PC-3 (cell line): Measurements from ENCODE around the gene KISS1. TPM values are rescaled to one million over a fixed set of nuclear protein-coding genes. Genes with fewer than 3 reads are reported as not detected.
"Not testable (repeated sequence)": the region's sequence is repeated elsewhere in the genome, so short reads cannot be mapped to it uniquely, and the experiment has no call there.

Source experiments
- ATAC-seq: fragments of 200-7000 bp; cut with Tn5 transposase; 2 replicates; pipeline ENCODE4 v1.9.1; 2020; ENCODE audit warnings: mild to moderate bottlenecking, moderate library complexity
- BruUV-seq: library from RNA; stranded (reverse); fragments of 400-500 nt; replicated peaks from 2 replicates; lab custom pipeline; 2021; lab: Mats Ljungman, UMichigan
- CTCF ChIA-PET: fragments of 300-600 bp; sonication (Branson Sonifier 250); formaldehyde crosslinking; loops from one replicate; lab custom pipeline; 2022; ENCODE audit warnings: antibody characterized with exemption; lab: Charles Lee
- POLR2A ChIA-PET: fragments of 300-600 bp; sonication (Branson Sonifier 250); formaldehyde crosslinking; loops from one replicate; lab custom pipeline; 2022; ENCODE audit warnings: antibody characterized with exemption; ENCODE audit not compliant: unreplicated experiment; lab: Charles Lee
- DNase-seq: peaks from one replicate; pipeline ENCODE4 v3.0.0-alpha.2; 2015
- H2AFZ ChIP-seq: fragments of 300-600 bp; sonication (generic); 2 replicates; pipeline ENCODE4 v1.6.0; 2016; ENCODE audit warnings: antibody characterized with exemption, low read length
- H3F3A ChIP-seq: fragments of 300-600 bp; sonication (generic); one replicate; pipeline ENCODE4 v1.6.0; 2017; ENCODE audit warnings: antibody characterized with exemption, low read length, control low read depth, mild to moderate bottlenecking; ENCODE audit not compliant: unreplicated experiment
- H3K27ac ChIP-seq: fragments of 300-600 bp; sonication (generic); 2 replicates; pipeline ENCODE4 v1.5.1; 2016; ENCODE audit warnings: mild to moderate bottlenecking, low read length
- H3K27me3 ChIP-seq: fragments of 300-600 bp; sonication (generic); 2 replicates; pipeline ENCODE4 v1.6.1; 2016; ENCODE audit warnings: low read length, mixed read lengths
- H3K36me3 ChIP-seq: fragments of 300-600 bp; sonication (generic); 2 replicates; pipeline ENCODE4 v1.6.1; 2016; ENCODE audit warnings: low read depth, mixed run types, low read length, mixed read lengths
- H3K4me1 ChIP-seq: fragments of 300-600 bp; sonication (generic); 2 replicates; pipeline ENCODE4 v1.5.1; 2016; ENCODE audit warnings: low read length; ENCODE audit not compliant: insufficient read depth
- H3K4me2 ChIP-seq: fragments of 300-600 bp; sonication (generic); 2 replicates; pipeline ENCODE4 v1.6.0; 2016; ENCODE audit warnings: low read length
- H3K4me3 ChIP-seq: fragments of 300-600 bp; sonication (generic); 2 replicates; pipeline ENCODE4 v1.5.1; 2016; ENCODE audit warnings: mild to moderate bottlenecking, low read length, mixed read lengths
- H3K79me2 ChIP-seq: fragments of 300-600 bp; sonication (generic); 2 replicates; pipeline ENCODE4 v1.6.1; 2017; ENCODE audit warnings: low read length, mixed read lengths
- H3K9ac ChIP-seq: fragments of 300-600 bp; sonication (generic); 2 replicates; pipeline ENCODE4 v1.6.0; 2016; ENCODE audit warnings: mild to moderate bottlenecking, low read length
- H3K9me2 ChIP-seq: fragments of 300-600 bp; sonication (generic); replicated peaks from 2 replicates; pipeline ENCODE4 v1.6.1; 2016; ENCODE audit warnings: mixed run types, low read length, mixed read lengths
- H3K9me3 ChIP-seq: fragments of 300-600 bp; sonication (generic); 2 replicates; pipeline ENCODE4 v1.6.1; 2016; ENCODE audit warnings: low read length, mixed read lengths
- H4K20me1 ChIP-seq: fragments of 300-600 bp; sonication (generic); 2 replicates; pipeline ENCODE4 v1.6.1; 2016; ENCODE audit warnings: low read length, mixed read lengths
- EZH2 ChIP-seq: fragments of 300-600 bp; sonication (generic); IDR thresholded peaks from one replicate; pipeline ENCODE4 v1.6.1; 2017; ENCODE audit warnings: antibody characterized with exemption, mild to moderate bottlenecking, low read length; ENCODE audit not compliant: unreplicated experiment
- EZH2phosphoT487 ChIP-seq: fragments of 300-600 bp; sonication (generic); IDR thresholded peaks from 2 replicates; pipeline ENCODE4 v1.6.1; 2018; ENCODE audit warnings: mild to moderate bottlenecking, antibody characterized with exemption, low read length, borderline replicate concordance
- intact Hi-C: fragments of 100-400 bp; cut with micrococcal nuclease; formaldehyde crosslinking; loops from 2 replicates; pipeline ENCODE4 v1.9.0; 2023
- total RNA-seq: library from RNA; depleted of rRNA; stranded (reverse); fragments of >200 nt; gene quantifications from 2 replicates; pipeline ENCODE4 v1.2.3, GENCODE V29; 2014
- TF ChIP-seq, protein P1 (sequence below): fragments of 300-600 bp; sonication (generic); conservative IDR thresholded peaks from 2 replicates; pipeline ENCODE4 v1.5.1; 2017; ENCODE audit warnings: antibody characterized with exemption, low read depth, mild to moderate bottlenecking, low read length

KISS1 gene
- total RNA-seq, 1 experiment from 2014 or later = 12.3 TPM

DNA sequence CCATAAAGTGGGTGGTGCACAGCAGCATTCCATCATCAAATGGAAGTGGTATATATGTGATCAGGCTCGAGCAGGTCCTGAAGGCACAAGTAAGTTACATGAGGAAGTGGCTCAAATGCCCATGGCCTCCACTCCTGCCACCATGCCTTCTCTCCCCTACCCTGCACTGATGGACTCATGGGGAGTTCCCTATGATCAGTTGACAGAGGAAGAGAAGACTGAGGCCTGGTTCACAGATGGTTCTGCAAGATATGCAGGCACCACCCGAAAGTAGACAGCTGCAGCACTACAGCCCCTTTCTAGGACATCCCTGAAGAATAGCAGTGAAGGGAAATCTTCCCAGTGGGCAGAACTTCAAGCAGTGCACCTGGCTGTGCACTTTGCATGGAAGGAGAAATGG is 42.2 kb upstream of the KISS1 start:
- DNase-seq, H3F3A ChIP-seq, H3K27me3 ChIP-seq, H2AFZ ChIP-seq, intact Hi-C loops, H3K4me2 ChIP-seq, H3K9me2 ChIP-seq, ATAC-seq, CTCF ChIA-PET, H4K20me1 ChIP-seq, H3K9me3 ChIP-seq, BruUV-seq, H3K79me2 ChIP-seq, H3K4me3 ChIP-seq, POLR2A ChIA-PET, H3K4me1 ChIP-seq, H3K27ac ChIP-seq, H3K9ac ChIP-seq: not testable (repeated sequence)
- H3K36me3 ChIP-seq = peaks cover 42% of the 10 kb centered on the region

DNA sequence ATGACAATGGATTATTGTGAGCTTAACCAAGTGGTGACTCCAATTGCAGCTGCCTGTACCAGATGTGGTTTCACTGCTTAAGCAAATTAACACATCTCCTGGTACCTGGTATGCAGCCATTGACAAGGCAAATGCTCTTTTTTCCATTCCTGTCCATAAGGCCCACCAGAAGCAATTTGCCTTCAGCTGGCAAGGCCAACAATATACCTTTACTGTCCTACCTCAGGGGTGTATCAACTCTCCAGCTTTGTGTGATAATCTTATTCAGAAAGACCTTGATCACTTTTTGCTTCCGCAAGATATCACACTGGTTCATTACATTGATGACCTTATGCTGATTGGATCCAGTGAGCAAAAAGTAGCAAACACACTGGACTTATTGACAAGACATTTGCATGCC is 41.2 kb upstream of the KISS1 start:
- H3K4me2 ChIP-seq, CTCF ChIA-PET, H3K27ac ChIP-seq, H3K9me2 ChIP-seq, H3K9me3 ChIP-seq, H3K27me3 ChIP-seq, H3K9ac ChIP-seq, H3K4me3 ChIP-seq, H3K4me1 ChIP-seq, H2AFZ ChIP-seq, H3K79me2 ChIP-seq, DNase-seq, intact Hi-C loops, ATAC-seq, H3F3A ChIP-seq, H4K20me1 ChIP-seq, BruUV-seq, POLR2A ChIA-PET: not testable (repeated sequence)
- H3K36me3 ChIP-seq = peaks cover 41% of the 10 kb centered on the region

DNA sequence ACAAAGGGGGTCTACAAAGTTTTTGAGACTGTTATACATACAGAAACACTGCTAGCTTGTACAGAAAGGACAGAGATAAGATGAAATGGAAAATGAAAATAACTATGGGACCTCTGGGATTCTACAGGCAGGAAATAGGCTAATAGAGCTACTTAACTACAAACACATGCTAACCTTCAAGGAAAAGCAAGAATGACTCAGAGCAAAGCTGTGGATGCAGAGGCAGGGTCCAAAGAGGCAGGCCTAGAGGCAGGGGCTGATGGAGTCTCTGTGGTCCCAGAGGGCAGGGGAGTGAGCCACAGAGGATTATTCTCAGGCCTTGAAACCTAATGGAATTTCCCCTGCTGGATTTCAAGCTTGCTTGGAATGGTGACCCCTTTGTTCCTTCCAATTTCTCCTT is 36.2 kb upstream of the KISS1 start:
- no peaks in the 10 kb centered on the region for H3F3A ChIP-seq
- BruUV-seq = no TSS peak
- CTCF ChIA-PET = no interaction called here
- POLR2A ChIA-PET = no interaction called here
- peaks cover 58% of the 10 kb centered on the region for H3K36me3 ChIP-seq
- H3K9me2 ChIP-seq = no peaks in the 10 kb centered on the region
- no peaks in the 10 kb centered on the region for H3K9me3 ChIP-seq
- no peak overlapping the region for H3K4me2 ChIP-seq
- no peak for ATAC-seq
- intact Hi-C loops = no loop called here
- H3K79me2 ChIP-seq = no peaks in the 10 kb centered on the region
- peaks cover 4% of the 10 kb centered on the region for H3K4me1 ChIP-seq
- no peak overlapping the region for H3K4me3 ChIP-seq
- no peaks in the 10 kb centered on the region for H3K27me3 ChIP-seq
- no peak for TF ChIP-seq EZH2phosphoT487
- TF ChIP-seq, protein P1, sequence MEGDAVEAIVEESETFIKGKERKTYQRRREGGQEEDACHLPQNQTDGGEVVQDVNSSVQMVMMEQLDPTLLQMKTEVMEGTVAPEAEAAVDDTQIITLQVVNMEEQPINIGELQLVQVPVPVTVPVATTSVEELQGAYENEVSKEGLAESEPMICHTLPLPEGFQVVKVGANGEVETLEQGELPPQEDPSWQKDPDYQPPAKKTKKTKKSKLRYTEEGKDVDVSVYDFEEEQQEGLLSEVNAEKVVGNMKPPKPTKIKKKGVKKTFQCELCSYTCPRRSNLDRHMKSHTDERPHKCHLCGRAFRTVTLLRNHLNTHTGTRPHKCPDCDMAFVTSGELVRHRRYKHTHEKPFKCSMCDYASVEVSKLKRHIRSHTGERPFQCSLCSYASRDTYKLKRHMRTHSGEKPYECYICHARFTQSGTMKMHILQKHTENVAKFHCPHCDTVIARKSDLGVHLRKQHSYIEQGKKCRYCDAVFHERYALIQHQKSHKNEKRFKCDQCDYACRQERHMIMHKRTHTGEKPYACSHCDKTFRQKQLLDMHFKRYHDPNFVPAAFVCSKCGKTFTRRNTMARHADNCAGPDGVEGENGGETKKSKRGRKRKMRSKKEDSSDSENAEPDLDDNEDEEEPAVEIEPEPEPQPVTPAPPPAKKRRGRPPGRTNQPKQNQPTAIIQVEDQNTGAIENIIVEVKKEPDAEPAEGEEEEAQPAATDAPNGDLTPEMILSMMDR = no peak
- TF ChIP-seq EZH2 = no peak
- H3K27ac ChIP-seq = no peak overlapping the region
- no peaks in the 10 kb centered on the region for H4K20me1 ChIP-seq
- DNase-seq = no peak
- H3K9ac ChIP-seq = no peak overlapping the region
- H2AFZ ChIP-seq = no peak overlapping the region

DNA sequence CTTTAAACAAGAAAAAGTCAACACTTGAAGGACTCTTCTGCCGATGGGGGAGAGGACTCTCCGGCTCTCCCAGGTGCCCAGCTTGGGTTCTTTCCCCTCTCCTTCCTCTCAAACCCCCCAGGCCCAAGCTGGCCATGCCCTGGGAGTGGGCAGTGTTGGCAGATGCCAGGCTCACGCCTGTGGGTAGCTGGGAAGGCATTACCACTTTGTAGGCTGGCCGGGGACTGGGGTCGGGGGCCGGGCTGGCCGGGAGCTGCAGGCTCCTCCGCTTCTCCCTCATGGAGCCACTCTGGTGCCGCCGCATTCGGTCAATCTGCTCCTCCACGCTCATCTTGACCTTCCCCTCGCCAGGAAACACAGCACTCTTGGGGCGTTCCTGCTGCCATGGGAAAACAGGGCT is 33.9 kb upstream of the KISS1 start:
- Histone ChIP-seq H3K9me3 (no peaks in the 10 kb centered on the region), H4K20me1 (no peaks in the 10 kb centered on the region), H3K4me3 (no peak overlapping the region), H3K9ac (no peak overlapping the region), H3K27ac (no peak overlapping the region), H3K79me2 (no peaks in the 10 kb centered on the region), H3K36me3 (peaks cover 60% of the 10 kb centered on the region), H3K27me3 (no peaks in the 10 kb centered on the region), H3K4me2 (no peak overlapping the region), H3F3A (no peaks in the 10 kb centered on the region), H3K4me1 (peaks cover 28% of the 10 kb centered on the region), H3K9me2 (no peaks in the 10 kb centered on the region), H2AFZ (no peak overlapping the region)
- ATAC-seq (no peak), DNase-seq (no peak)
- CTCF ChIA-PET = no interaction called here
- BruUV-seq = no TSS peak
- POLR2A ChIA-PET = no interaction called here
- intact Hi-C loops = no loop called here
- TF ChIP-seq EZH2 = no peak
- TF ChIP-seq EZH2phosphoT487 = no peak
- TF ChIP-seq, protein P1 = no peak
